Uterus (tissue), 4 donors: ENCODE results near the gene RSRC1. TPM values are rescaled to one million over a fixed set of nuclear protein-coding genes. Genes with fewer than 3 reads are reported as not detected.

Experiments used
- DNase-seq, 2 donors: peaks; one replicate each; pipeline ENCODE4 v3.0.0-alpha.2; 2019 to 2020
- H3K27ac ChIP-seq, 2 donors: fragments of 200-600 bp; sonication (generic); 1 replicate in 1 of 2; 2 replicates in 1 of 2; pipeline ENCODE4 v1.5.1; 2016 to 2018
- H3K27me3 ChIP-seq, 2 donors: fragments of 200-600 bp; sonication (generic); one replicate each; pipeline ENCODE4 v1.5.1; 2018 to 2019; ENCODE audit warnings: control low read depth in 1 of 2
- H3K36me3 ChIP-seq, 2 donors: fragments of 200-600 bp; sonication (generic); one replicate each; pipeline ENCODE4 v1.5.1; 2019; ENCODE audit warnings: control low read depth in 1 of 2
- H3K4me1 ChIP-seq, 2 donors: fragments of 200-600 bp; sonication (generic); one replicate each; pipeline ENCODE4 v1.5.1; 2018 to 2019; ENCODE audit warnings: control low read depth in 1 of 2
- H3K4me3 ChIP-seq, 2 donors: fragments of 200-600 bp; sonication (generic); 1 replicate in 1 of 2; 2 replicates in 1 of 2; pipeline ENCODE4 v1.5.1; 2018 to 2019; ENCODE audit warnings: mild to moderate bottlenecking in 1 of 2
- H3K9me3 ChIP-seq, 2 donors: fragments of 200-600 bp; sonication (generic); one replicate each; pipeline ENCODE4 v1.5.1; 2019; ENCODE audit warnings: control low read depth in 1 of 2
- POLR2A ChIP-seq, 2 donors: fragments of 450-650 bp; IDR thresholded peaks; one replicate each; pipeline ENCODE4 v1.6.1; 2016; ENCODE audit warnings: antibody characterized with exemption in 2 of 2, mild to moderate bottlenecking in 1 of 2, moderate library complexity in 1 of 2
- intact Hi-C: fragments of 100-400 bp; cut with DNase I; formaldehyde crosslinking; loops from one replicate; pipeline ENCODE4 v1.15.1; 2023; ENCODE audit warnings: low total_unique reads
- total RNA-seq, 4 donors: library from RNA; depleted of rRNA in 3 of 4; stranded (reverse); fragments of >200 nt in 3 of 4; gene quantifications; one replicate each; pipeline versions ENCODE4 v1.1.0 to v1.2.4, GENCODE V29; 2014 to 2023
- TF ChIP-seq, protein P1 (sequence below), 4 experiments: fragments of 200-600 bp in 2 of 4; fragments of 450-650 bp in 2 of 4; sonication (generic) in 2 of 4; IDR thresholded peaks; one replicate each; pipeline ENCODE4 v1.5.1; 2016 to 2019; ENCODE audit warnings: antibody characterized with exemption in 4 of 4, mild to moderate bottlenecking in 2 of 4, moderate library complexity in 1 of 4
- donor health status: DM: yes; HTN: yes; CAD: no.

Gene RSRC1
- total RNA-seq, 4 donors from 2014 or later: 24.1 to 128 (median 60.6) TPM

DNA sequence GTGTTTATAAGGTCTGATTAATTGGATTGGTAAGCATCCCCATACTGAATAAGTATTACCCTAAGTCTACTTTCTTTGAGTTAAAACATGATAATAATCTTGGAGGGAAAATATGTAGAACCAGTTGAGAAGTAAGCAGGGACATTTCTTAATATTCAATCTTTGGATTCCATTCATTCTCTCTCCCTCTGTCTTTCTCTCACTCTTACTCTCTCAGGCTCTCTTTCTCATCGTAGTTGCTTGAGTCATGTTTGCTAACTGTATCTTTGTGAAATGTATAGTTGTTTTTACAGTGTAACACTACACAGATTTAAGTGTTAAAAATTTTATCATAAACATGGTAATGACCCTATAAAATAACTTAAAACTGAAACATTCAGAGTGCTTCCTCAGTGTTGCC, 163.8 kb downstream of the RSRC1 start:
- no peak for DNase-seq
- no peak overlapping the region for H3K27ac ChIP-seq
- no peaks in the 10 kb centered on the region for H3K36me3 ChIP-seq
- H3K4me3 ChIP-seq: no peak overlapping the region
- no peaks in the 10 kb centered on the region for H3K27me3 ChIP-seq
- no peaks in the 10 kb centered on the region for H3K4me1 ChIP-seq
- no peak for TF ChIP-seq POLR2A (IDR thresholded peaks at IDR 0.05)
- TF ChIP-seq, protein P1, sequence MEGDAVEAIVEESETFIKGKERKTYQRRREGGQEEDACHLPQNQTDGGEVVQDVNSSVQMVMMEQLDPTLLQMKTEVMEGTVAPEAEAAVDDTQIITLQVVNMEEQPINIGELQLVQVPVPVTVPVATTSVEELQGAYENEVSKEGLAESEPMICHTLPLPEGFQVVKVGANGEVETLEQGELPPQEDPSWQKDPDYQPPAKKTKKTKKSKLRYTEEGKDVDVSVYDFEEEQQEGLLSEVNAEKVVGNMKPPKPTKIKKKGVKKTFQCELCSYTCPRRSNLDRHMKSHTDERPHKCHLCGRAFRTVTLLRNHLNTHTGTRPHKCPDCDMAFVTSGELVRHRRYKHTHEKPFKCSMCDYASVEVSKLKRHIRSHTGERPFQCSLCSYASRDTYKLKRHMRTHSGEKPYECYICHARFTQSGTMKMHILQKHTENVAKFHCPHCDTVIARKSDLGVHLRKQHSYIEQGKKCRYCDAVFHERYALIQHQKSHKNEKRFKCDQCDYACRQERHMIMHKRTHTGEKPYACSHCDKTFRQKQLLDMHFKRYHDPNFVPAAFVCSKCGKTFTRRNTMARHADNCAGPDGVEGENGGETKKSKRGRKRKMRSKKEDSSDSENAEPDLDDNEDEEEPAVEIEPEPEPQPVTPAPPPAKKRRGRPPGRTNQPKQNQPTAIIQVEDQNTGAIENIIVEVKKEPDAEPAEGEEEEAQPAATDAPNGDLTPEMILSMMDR (IDR thresholded peaks at IDR 0.05): no peak
- intact Hi-C loops: no loop called here
- H3K9me3 ChIP-seq: no peaks in the 10 kb centered on the region

DNA sequence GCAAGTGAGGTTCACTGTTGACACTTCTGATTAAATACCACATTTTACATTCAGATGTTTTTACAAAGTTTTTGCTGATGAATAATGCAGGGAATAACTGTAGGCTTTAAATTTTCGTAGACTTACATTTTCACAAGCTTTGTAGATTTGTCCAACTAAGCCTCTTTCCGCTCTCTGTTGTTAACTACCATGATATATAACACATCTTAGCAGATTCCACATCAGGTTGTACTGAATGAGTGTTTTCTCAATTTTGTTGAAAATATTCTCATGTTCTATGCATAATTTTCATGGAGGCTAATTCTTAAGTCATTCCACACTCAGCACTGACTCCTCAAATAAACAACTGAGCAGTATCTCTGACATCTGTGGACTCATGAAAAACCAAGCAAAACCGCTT, 168.3 kb downstream of the RSRC1 start:
- TF ChIP-seq POLR2A (IDR thresholded peaks at IDR 0.05): no peak
- TF ChIP-seq, protein P1 (IDR thresholded peaks at IDR 0.05): no peak
- Histone ChIP-seq H3K27ac (no peak overlapping the region), H3K27me3 (no peaks in the 10 kb centered on the region), H3K4me3 (no peak overlapping the region), H3K36me3 (no peaks in the 10 kb centered on the region), H3K4me1 (no peaks in the 10 kb centered on the region), H3K9me3 (no peaks in the 10 kb centered on the region)
- intact Hi-C loops: no loop called here
- no peak for DNase-seq

DNA sequence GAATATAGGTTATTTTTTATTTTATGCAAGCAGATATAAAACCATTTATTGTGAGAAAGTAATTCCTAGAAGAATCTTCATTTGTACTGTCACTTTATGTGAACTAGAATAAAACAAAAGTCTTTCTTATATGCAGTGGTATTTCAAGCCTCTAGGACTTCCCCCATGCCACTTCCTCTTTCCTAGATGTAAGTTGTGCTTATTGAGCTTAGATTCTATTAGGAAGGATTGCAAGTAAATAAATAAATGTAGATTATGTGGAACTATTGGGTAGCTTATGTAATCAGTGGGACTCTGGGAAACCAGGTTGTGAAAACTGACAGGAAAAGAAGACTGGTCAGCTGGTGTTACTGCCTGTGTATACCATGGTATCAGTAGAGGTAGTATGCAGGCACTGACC, 169.7 kb downstream of the RSRC1 start:
- Histone ChIP-seq H3K4me3 (no peak overlapping the region), H3K9me3 (no peaks in the 10 kb centered on the region), H3K27ac (no peak overlapping the region), H3K27me3 (no peaks in the 10 kb centered on the region), H3K4me1 (no peaks in the 10 kb centered on the region), H3K36me3 (no peaks in the 10 kb centered on the region)
- intact Hi-C loops: no loop called here
- no peak for DNase-seq
- no peak for TF ChIP-seq POLR2A (IDR thresholded peaks at IDR 0.05)
- TF ChIP-seq, protein P1 (IDR thresholded peaks at IDR 0.05): no peak

DNA sequence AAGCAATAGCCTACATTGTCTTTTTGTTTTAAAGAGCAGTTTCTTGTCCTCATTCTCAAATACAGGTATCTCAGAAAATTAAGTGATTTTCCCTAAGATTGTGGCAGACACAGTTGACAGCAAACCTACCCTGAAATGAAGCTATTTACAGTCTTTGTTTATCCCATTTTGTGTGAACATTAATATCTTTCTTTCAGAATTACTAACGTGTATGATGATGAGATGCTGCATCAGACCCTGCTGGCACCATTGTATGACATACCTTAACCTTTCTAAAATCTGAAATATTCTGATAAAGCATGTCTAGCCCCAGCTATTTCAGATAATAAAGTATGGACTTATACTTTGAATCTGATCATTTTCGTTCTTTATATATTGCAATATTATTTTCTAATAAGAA, 185.9 kb downstream of the RSRC1 start:
- intact Hi-C loops: no loop called here
- no peaks in the 10 kb centered on the region for H3K27me3 ChIP-seq
- TF ChIP-seq, protein P1 (IDR thresholded peaks at IDR 0.05): no peak
- no peak for TF ChIP-seq POLR2A (IDR thresholded peaks at IDR 0.05)
- H3K36me3 ChIP-seq: no peaks in the 10 kb centered on the region
- no peak overlapping the region for H3K27ac ChIP-seq
- no peak for DNase-seq
- no peaks in the 10 kb centered on the region for H3K9me3 ChIP-seq
- no peak overlapping the region for H3K4me3 ChIP-seq
- no peaks in the 10 kb centered on the region for H3K4me1 ChIP-seq

DNA sequence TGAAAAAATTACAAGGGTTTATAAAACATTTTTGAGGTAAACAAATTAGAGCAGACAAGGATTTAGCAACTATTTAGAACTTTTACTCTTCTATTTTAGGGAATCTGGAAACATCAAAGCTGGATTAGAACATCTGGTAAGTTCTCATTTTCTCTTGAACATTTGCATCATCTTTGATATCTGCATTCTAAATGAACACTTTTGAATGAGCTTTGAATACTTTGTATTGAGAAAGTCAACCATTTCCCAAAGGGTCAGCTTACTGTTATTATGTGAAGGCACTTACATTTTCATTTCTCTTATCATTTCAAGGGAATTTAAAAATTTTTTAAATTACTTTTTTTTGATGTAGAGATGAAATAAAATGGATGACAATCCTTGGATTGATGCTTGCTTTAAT, 188.1 kb downstream of the RSRC1 start:
- no peak for TF ChIP-seq POLR2A (IDR thresholded peaks at IDR 0.05)
- TF ChIP-seq, protein P1 (IDR thresholded peaks at IDR 0.05): no peak
- H3K27me3 ChIP-seq: no peaks in the 10 kb centered on the region
- no peak for DNase-seq
- no peak overlapping the region for H3K27ac ChIP-seq
- no peak overlapping the region for H3K4me3 ChIP-seq
- no peaks in the 10 kb centered on the region for H3K36me3 ChIP-seq
- no peaks in the 10 kb centered on the region for H3K4me1 ChIP-seq
- no peaks in the 10 kb centered on the region for H3K9me3 ChIP-seq
- intact Hi-C loops: no loop called here
